Neuronal stem cell (in vitro differentiated cells): ENCODE results near the gene MALL.
"Not testable (repeated sequence)": the region's sequence is repeated elsewhere in the genome, so short reads cannot be mapped to it uniquely, and the experiment has no call there.

ENCODE experiments used
- DNase-seq: peaks from one replicate; pipeline ENCODE4 v3.0.0-alpha.2; 2013; ENCODE audit warnings: low spot score
- H2AFZ ChIP-seq: one replicate; pipeline ENCODE4 v1.6.1; 2013; ENCODE audit warnings: mild to moderate bottlenecking, low read length, inconsistent platforms
- H2AK5ac ChIP-seq: 2 replicates; pipeline ENCODE4 v1.6.1; 2013; ENCODE audit warnings: low read depth, mild to moderate bottlenecking, inconsistent platforms, low read length, moderate library complexity, mixed read lengths
- H2BK120ac ChIP-seq: 2 replicates; pipeline ENCODE4 v1.6.1; 2013; ENCODE audit warnings: low read depth, mild to moderate bottlenecking, inconsistent platforms, low read length, moderate library complexity, mixed read lengths
- H2BK12ac ChIP-seq: one replicate; pipeline ENCODE4 v1.6.1; 2013; ENCODE audit warnings: low read length, inconsistent platforms
- H2BK15ac ChIP-seq: 2 replicates; pipeline ENCODE4 v1.6.1; 2013; ENCODE audit warnings: mild to moderate bottlenecking, low read length, inconsistent platforms, mixed read lengths
- H2BK5ac ChIP-seq: one replicate; pipeline ENCODE4 v1.6.1; 2013; ENCODE audit warnings: inconsistent platforms, mild to moderate bottlenecking, low read length, moderate library complexity
- H3K14ac ChIP-seq: one replicate; pipeline ENCODE4 v1.6.1; 2013; ENCODE audit warnings: low read length, inconsistent platforms
- H3K18ac ChIP-seq: 2 replicates; pipeline ENCODE4 v1.6.1; 2013; ENCODE audit warnings: low read length, inconsistent platforms
- H3K23ac ChIP-seq: 2 replicates; pipeline ENCODE4 v1.6.1; 2013; ENCODE audit warnings: low read depth, mild to moderate bottlenecking, mixed read lengths, low read length, inconsistent platforms; ENCODE audit not compliant: poor library complexity
- H3K27ac ChIP-seq: replicated peaks from 3 replicates; pipeline ENCODE4 v1.5.1; 2013; ENCODE audit warnings: low read length, inconsistent platforms
- H3K27me3 ChIP-seq, 3 experiments: 2 replicates each; pipeline ENCODE4 v1.6.1; 2013; ENCODE audit warnings: low read length in 3 of 3, mild to moderate bottlenecking in 2 of 3, inconsistent platforms in 1 of 3, low read depth in 1 of 3, mixed read lengths in 1 of 3, moderate library complexity in 1 of 3; ENCODE audit not compliant: control insufficient read depth in 3 of 3, insufficient read depth in 3 of 3
- H3K36me3 ChIP-seq, 2 donors: replicated peaks in 1 of 2; 2 replicates each; pipeline ENCODE4 v1.6.1; 2013; ENCODE audit warnings: low read length in 2 of 2; ENCODE audit not compliant: control insufficient read depth in 2 of 2, insufficient read depth in 2 of 2
- H3K4ac ChIP-seq: 2 replicates; pipeline ENCODE4 v1.6.1; 2013; ENCODE audit warnings: inconsistent platforms, mild to moderate bottlenecking, low read length, moderate library complexity
- H3K4me1 ChIP-seq, 2 donors: 1 replicate in 1 of 2; 2 replicates in 1 of 2; pipeline ENCODE4 v1.6.1; 2013; ENCODE audit warnings: low read length in 2 of 2, low read depth in 1 of 2; ENCODE audit not compliant: control insufficient read depth in 2 of 2, insufficient read depth in 1 of 2
- H3K4me2 ChIP-seq: one replicate; pipeline ENCODE4 v1.6.1; 2013; ENCODE audit warnings: mild to moderate bottlenecking, low read length, inconsistent platforms; ENCODE audit not compliant: insufficient read depth, poor library complexity, severe bottlenecking
- H3K4me3 ChIP-seq, 2 donors: 2 replicates each; pipeline ENCODE4 v1.5.1; 2013; ENCODE audit warnings: low read length in 2 of 2, mild to moderate bottlenecking in 2 of 2, inconsistent platforms in 1 of 2, moderate library complexity in 1 of 2
- H3K79me1 ChIP-seq: one replicate; pipeline ENCODE4 v1.6.1; 2013; ENCODE audit warnings: low read depth, mild to moderate bottlenecking, inconsistent platforms, low read length, moderate library complexity
- H3K9ac ChIP-seq: one replicate; pipeline ENCODE4 v1.6.1; 2013; ENCODE audit warnings: mild to moderate bottlenecking, low read depth, low read length, inconsistent platforms; ENCODE audit not compliant: poor library complexity
- H3K9me3 ChIP-seq, 2 donors: replicated peaks in 1 of 2; 2 replicates each; pipeline versions ENCODE3 to v1.6.1; 2013; ENCODE audit warnings: low read length in 2 of 2, mild to moderate bottlenecking in 2 of 2, inconsistent platforms in 1 of 2, low read depth in 1 of 2, mixed read lengths in 1 of 2, moderate library complexity in 1 of 2; ENCODE audit not compliant: control insufficient read depth in 2 of 2, insufficient read depth in 1 of 2
- H4K8ac ChIP-seq: one replicate; pipeline ENCODE4 v1.6.1; 2013; ENCODE audit warnings: low read depth, mild to moderate bottlenecking, inconsistent platforms, low read length, moderate library complexity
- H4K91ac ChIP-seq: one replicate; pipeline ENCODE4 v1.6.1; 2013; ENCODE audit warnings: low read length, low read depth, mild to moderate bottlenecking, inconsistent platforms; ENCODE audit not compliant: poor library complexity
- WGBS, 2 donors: extraction: QIAGEN DNeasy Blood & Tissue Kit; methylation state at CpG; one replicate each; pipeline ENCODE4 v1.1.7; 2013; ENCODE audit warnings: missing lambda C conversion rate in 2 of 2, mixed read lengths in 1 of 2; ENCODE audit not compliant: insufficient read length in 2 of 2, insufficient replicate concordance in 1 of 2; ENCODE audit errors: extremely low coverage in 2 of 2; 5-methylcytosine and 5-hydroxymethylcytosine counted together

Gene MALL

DNA sequence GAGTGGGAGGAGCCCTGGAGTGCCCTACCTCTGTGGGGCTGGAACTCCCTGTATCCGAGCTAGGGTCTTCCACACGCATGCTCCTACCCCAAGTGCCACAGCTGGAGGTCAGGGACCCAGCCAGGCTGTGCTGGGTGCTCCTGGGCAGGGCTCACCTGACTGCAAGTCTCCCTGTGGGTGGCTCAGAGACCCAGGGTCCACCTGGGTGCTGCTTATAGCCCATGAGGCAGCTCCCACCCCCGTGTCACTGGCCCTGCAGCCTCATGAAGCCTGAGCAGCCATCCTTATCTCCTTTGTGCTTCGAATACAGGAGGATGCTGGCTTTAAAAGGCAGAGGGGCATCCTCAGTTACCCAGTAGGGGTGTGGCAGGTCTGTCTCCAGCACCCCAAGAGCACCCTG lies 14.7 kb downstream of the MALL start:
- H4K91ac ChIP-seq, H3K27me3 ChIP-seq, H3K36me3 ChIP-seq, H3K4me2 ChIP-seq, DNase-seq, H2BK12ac ChIP-seq, H3K27ac ChIP-seq, H3K4ac ChIP-seq, H2BK5ac ChIP-seq, H3K4me3 ChIP-seq, H2AK5ac ChIP-seq, H3K9ac ChIP-seq, H3K4me1 ChIP-seq, H3K9me3 ChIP-seq, H3K79me1 ChIP-seq, H2BK15ac ChIP-seq, H4K8ac ChIP-seq, H2BK120ac ChIP-seq: not testable (repeated sequence)
- peak overlapping the region; percentile 55 for H3K23ac ChIP-seq
- peak overlapping the region; percentile 31 for H3K14ac ChIP-seq
- peak overlapping the region; percentile 64 for H2AFZ ChIP-seq
- no CpG with 5 or more reads among the region's 4 CpGs for WGBS, 2 donors
- H3K18ac ChIP-seq, result peak overlapping the region; percentile 71

DNA sequence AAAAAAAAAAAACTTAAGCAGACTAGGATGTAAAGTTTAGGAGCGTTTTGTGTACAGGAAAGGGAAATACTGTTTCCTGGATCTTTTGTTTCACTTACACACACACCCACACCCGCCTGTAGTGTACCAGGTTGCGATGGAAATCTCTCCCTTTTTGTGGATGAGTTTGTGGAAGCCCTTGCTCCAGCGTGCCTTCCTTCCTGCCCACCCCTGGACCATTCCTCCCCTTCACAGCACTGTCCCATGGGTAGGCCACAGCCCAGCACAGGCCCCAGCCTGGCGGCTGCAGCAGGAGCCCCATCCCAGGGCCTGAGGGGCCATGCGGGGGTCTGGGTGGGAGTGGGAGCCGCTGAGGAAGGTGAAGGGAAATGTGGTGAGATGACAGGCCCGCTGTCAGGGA lies 15.1 kb downstream of the MALL start:
- no peak overlapping the region for H3K4me2 ChIP-seq
- no peak overlapping the region for H3K14ac ChIP-seq
- no CpG with 5 or more reads among the region's 8 CpGs for WGBS, 2 donors
- no peak overlapping the region for H2AK5ac ChIP-seq
- no peak overlapping the region for H3K23ac ChIP-seq
- no peak overlapping the region for H3K4ac ChIP-seq
- H2BK12ac ChIP-seq, result no peak overlapping the region
- H2BK5ac ChIP-seq, result no peak overlapping the region
- H4K91ac ChIP-seq, result no peak overlapping the region
- peaks cover 0 to 4% (median 0%) of the 10 kb centered on the region in 3 experiments for H3K27me3 ChIP-seq
- no peaks in the 10 kb centered on the region for H3K79me1 ChIP-seq
- DNase-seq, result no peak
- H3K4me1 ChIP-seq, result peaks cover 0 to 1% of the 10 kb centered on the region in 2 donors
- no peak overlapping the region for H3K18ac ChIP-seq
- H3K4me3 ChIP-seq, result no peak overlapping the region
- H3K9me3 ChIP-seq, result no peaks in the 10 kb centered on the region
- no peak overlapping the region for H3K9ac ChIP-seq
- H4K8ac ChIP-seq, result no peak overlapping the region
- no peak overlapping the region for H3K27ac ChIP-seq
- no peaks in the 10 kb centered on the region for H3K36me3 ChIP-seq
- H2AFZ ChIP-seq, result no peak overlapping the region
- H2BK15ac ChIP-seq, result no peak overlapping the region
- H2BK120ac ChIP-seq, result no peak overlapping the region

DNA sequence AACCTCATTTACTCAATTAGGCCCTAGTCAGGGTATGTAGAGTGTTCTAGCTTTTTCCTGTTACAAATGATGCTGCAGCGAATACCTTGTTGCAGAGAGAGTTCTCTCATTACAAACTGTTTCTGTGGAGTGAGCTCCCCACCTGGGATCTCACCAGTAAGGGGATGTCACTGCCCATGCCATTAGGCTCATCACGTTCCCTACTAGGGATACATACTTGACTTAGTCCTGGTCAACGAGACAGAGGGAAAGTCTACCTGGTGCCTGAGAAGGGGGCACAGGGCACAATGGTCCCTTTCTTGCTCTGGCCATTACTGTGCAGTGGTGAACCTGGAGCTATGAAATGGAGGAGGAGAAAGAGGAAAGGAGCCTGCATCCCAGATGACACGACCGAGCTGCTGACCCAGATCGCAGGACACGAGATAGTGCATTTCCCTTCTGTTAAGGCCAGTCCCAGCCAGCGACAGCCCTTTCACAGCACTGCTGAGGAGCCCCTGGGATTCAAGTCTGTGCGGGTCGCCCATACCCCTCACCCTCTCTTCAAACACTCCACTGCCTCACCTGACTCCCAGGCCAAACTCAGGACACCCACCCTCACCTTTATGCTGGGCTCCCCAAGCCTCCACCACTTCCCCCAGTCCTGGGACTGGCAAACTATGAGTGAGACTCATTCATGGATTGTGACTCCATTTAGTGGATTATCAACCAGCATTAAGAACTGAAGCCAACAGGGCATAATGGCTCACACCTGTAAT lies 16.0 kb downstream of the MALL start:
- no peak overlapping the region for H2BK15ac ChIP-seq
- DNase-seq, result no peak
- H3K79me1 ChIP-seq, result no peaks in the 10 kb centered on the region
- H2BK5ac ChIP-seq, result no peak overlapping the region
- no peak overlapping the region for H4K91ac ChIP-seq
- H3K27me3 ChIP-seq, result no peaks in the 10 kb centered on the region
- H3K4me1 ChIP-seq, result peaks cover 0 to 1% of the 10 kb centered on the region in 2 donors
- H2BK12ac ChIP-seq, result no peak overlapping the region
- H3K23ac ChIP-seq, result no peak overlapping the region
- no peak overlapping the region for H3K4ac ChIP-seq
- no CpG with 5 or more reads among the region's 10 CpGs for WGBS, 2 donors
- H3K36me3 ChIP-seq, result no peaks in the 10 kb centered on the region
- H2AFZ ChIP-seq, result no peak overlapping the region
- no peak overlapping the region for H3K4me3 ChIP-seq
- no peak overlapping the region for H3K14ac ChIP-seq
- H3K18ac ChIP-seq, result no peak overlapping the region
- no peak overlapping the region for H2BK120ac ChIP-seq
- H3K27ac ChIP-seq, result no peak overlapping the region
- H4K8ac ChIP-seq, result no peak overlapping the region
- no peak overlapping the region for H3K9ac ChIP-seq
- no peak overlapping the region for H3K4me2 ChIP-seq
- no peaks in the 10 kb centered on the region for H3K9me3 ChIP-seq
- no peak overlapping the region for H2AK5ac ChIP-seq

DNA sequence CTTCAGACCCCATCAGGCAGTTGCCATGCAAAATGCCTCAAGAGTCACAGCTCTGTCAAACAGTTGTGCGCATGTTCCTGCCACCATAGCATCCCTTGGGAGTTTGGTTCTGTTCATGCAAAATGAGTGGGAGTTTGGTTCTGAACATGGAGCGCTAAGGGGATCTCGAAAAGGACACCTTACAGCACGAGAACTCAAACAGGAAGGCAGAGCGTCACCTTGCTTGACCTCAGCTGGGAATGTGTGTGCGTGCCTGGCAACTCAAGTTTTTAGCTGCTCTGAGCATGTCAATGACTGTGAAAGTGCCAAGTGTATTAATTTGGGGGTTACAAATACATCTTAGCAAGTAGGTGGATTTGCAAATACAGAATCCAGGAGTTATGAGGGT lies 16.6 kb downstream of the MALL start:
- Histone ChIP-seq H3K4me2 (no peak overlapping the region), H4K8ac (no peak overlapping the region), H3K79me1 (no peaks in the 10 kb centered on the region), H3K18ac (no peak overlapping the region), H4K91ac (no peak overlapping the region), H3K4me3 (no peak overlapping the region), H2BK15ac (no peak overlapping the region), H2BK12ac (no peak overlapping the region), H3K4ac (no peak overlapping the region), H2BK120ac (no peak overlapping the region), H3K27ac (no peak overlapping the region), H3K14ac (no peak overlapping the region), H3K36me3 (no peaks in the 10 kb centered on the region), H2BK5ac (no peak overlapping the region), H3K27me3 (no peaks in the 10 kb centered on the region), H3K23ac (no peak overlapping the region), H3K4me1 (peaks cover 0 to 1% of the 10 kb centered on the region in 2 donors), H3K9me3 (no peaks in the 10 kb centered on the region), H2AK5ac (no peak overlapping the region), H3K9ac (no peak overlapping the region), H2AFZ (no peak overlapping the region)
- no CpG with 5 or more reads among the region's 6 CpGs for WGBS, 2 donors
- DNase-seq, result no peak
